ENCODE data around the gene HACD4.

- TF ChIP-seq POLR2A (IDR thresholded peaks at IDR 0.05; ENCODE audit: low read depth, low read length) = no peak
- TF ChIP-seq TAF1 (IDR thresholded peaks at IDR 0.05; ENCODE audit: borderline replicate concordance, low read depth, low read length) = no peak
These were observed 7.9 kb upstream of the HACD4 start for GRCh38 chr9:21039302-21039701.
